Mucosa of descending colon (tissue), 3 donors: ENCODE data around the gene SPAG17. TPM values are rescaled to one million over a fixed set of nuclear protein-coding genes. Genes with fewer than 3 reads are reported as not detected.

Experiments
- ATAC-seq: fragments of 200-7000 bp; cut with Tn5 transposase; one replicate; pipeline ENCODE4 v1.9.1; 2020; ENCODE audit warnings: mild to moderate bottlenecking, moderate library complexity
- DNase-seq, 3 donors: peaks; one replicate each; pipeline ENCODE4 v3.0.0-alpha.2; 2020
- H3K36me3 ChIP-seq: fragments of 200-600 bp; one replicate; pipeline ENCODE4 v1.8.0; 2021; ENCODE audit warnings: low read depth, mild to moderate bottlenecking
- H3K4me1 ChIP-seq: fragments of 200-600 bp; one replicate; pipeline ENCODE4 v1.8.0; 2021; ENCODE audit warnings: low read depth, mild to moderate bottlenecking
- H3K4me3 ChIP-seq: fragments of 200-600 bp; one replicate; pipeline ENCODE4 v1.8.0; 2021; ENCODE audit warnings: mild to moderate bottlenecking
- H3K9me3 ChIP-seq: fragments of 200-600 bp; one replicate; pipeline ENCODE4 v1.8.0; 2021; ENCODE audit warnings: mild to moderate bottlenecking
- CTCF ChIP-seq: fragments of 200-600 bp; IDR thresholded peaks from one replicate; pipeline ENCODE4 v1.8.0; 2022; ENCODE audit warnings: antibody characterized with exemption, mild to moderate bottlenecking
- intact Hi-C, 2 donors: fragments of 100-400 bp; cut with DNase I in 1 of 2; cut with micrococcal nuclease in 1 of 2; formaldehyde crosslinking; loops; one replicate each; pipeline versions ENCODE4 v1.11.0 to v1.11.1; 2022; cut with DNase I, micrococcal nuclease
- total RNA-seq, 3 donors: library from RNA; stranded (reverse); fragmentation: NEBNext Ultra II Directional in 2 of 3; extraction: Animal tissue kit (Norgen Biotek cat#: 25700) in 2 of 3; gene quantifications; one replicate each; pipeline versions ENCODE4 v1.2.1 to v1.2.4, GENCODE V29; 2021 to 2023
- donor health status: DM: no; HTN: no; CAD: no; lungs with moderate emphysema.
- donor health status: DM: no; HTN: no; CAD: no.
- donor health status: DM: no; HTN: yes; CAD: no.

Gene SPAG17
- total RNA-seq, 3 donors from 2014 or later = not detected

DNA sequence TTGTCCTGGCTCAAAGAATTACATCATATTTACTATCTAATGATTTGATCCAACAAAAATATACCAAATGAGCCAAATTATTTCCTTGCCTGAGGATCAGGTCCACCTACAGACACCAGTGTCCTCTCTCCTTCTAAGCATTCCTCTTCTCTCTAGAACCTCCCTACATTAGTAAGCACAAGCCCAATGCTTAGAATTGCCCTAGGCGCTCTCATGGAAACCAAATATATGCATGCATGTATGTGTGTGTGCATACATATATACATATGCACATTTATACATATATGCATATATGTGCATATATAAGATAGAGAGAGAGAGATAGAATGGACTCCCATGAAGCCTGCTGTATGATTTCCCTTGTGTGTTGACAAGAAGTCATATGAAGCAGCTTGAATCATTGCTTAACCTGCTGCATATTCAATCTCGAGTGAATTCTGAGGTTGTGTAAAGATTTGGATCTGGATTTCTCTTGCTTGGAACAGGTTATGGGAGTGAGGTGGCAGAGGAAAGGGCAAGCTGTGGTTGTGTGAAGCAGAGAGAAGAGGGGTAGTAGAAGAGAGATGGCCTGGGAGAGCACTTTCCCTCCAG is 66.1 kb downstream of the SPAG17 start:
- TF ChIP-seq CTCF = no peak
- Histone ChIP-seq H3K9me3 (no peaks in the 10 kb centered on the region), H3K4me3 (no peak overlapping the region), H3K4me1 (no peaks in the 10 kb centered on the region), H3K36me3 (no peaks in the 10 kb centered on the region)
- DNase-seq (no peak), ATAC-seq (no peak)
- intact Hi-C loops = no loop called here

- ATAC-seq = peak; percentile 91
- TF ChIP-seq CTCF = no peak
- intact Hi-C loops = no loop called here
- DNase-seq = peak in 2 of 3 donors; percentile 30 to 39
- Histone ChIP-seq H3K9me3 (no peaks in the 10 kb centered on the region), H3K36me3 (no peaks in the 10 kb centered on the region), H3K4me3 (no peak overlapping the region), H3K4me1 (no peaks in the 10 kb centered on the region)
Measured at GRCh38 chr1:118118469-118118868, 66.6 kb downstream of the SPAG17 start.

DNA sequence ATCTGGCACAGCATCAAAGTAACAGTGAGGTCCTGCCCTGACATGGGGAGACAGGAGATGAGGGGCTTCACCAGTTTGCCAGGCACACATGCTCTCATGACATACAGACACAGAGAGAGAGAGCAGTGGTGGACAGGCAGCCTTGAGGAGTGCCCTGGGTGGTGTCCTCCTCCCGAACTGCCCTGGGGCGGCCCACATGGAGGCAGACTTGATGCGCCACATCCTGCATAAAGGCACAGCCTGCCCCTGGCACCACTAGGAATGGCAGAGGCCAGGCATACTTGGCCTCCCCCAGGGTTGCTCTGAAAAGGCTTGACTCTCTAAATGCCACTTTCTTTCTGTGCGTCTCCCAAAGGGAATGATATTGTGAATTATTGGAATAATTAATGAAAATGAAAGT is 67.5 kb downstream of the SPAG17 start:
- no peak for TF ChIP-seq CTCF
- Histone ChIP-seq H3K36me3 (no peaks in the 10 kb centered on the region), H3K9me3 (no peaks in the 10 kb centered on the region), H3K4me1 (no peaks in the 10 kb centered on the region), H3K4me3 (no peak overlapping the region)
- ATAC-seq = peak; percentile 35
- no peak for DNase-seq
- intact Hi-C loops = no loop called here

GRCh38 chr1:118116909-118117308 is 68.1 kb downstream of the SPAG17 start:
- Histone ChIP-seq H3K9me3 (no peaks in the 10 kb centered on the region), H3K36me3 (no peaks in the 10 kb centered on the region), H3K4me1 (no peaks in the 10 kb centered on the region), H3K4me3 (no peak overlapping the region)
- no peak for TF ChIP-seq CTCF
- ATAC-seq (peak; percentile 56), DNase-seq (no peak)
- intact Hi-C loops = no loop called here

DNA sequence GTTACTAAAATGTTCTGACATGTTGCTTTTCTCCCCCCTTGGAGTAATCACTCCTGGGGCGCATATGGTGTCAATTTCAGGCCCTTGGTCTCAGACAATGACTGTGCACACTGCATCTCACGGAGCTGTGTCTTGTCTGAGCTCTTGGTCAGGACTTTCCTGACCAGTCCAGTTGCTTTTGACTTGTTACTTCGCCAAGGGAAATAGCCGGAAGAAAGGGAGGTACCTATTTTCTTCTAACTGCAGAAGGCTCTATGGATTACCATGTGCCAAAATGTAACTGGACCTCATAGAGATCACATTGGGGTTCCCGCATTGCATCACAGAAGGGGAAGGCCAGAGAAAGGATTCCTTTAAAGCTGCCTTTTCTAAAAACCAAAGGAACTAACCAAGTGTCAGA is 68.6 kb downstream of the SPAG17 start:
- H3K4me1 ChIP-seq = no peaks in the 10 kb centered on the region
- ATAC-seq (no peak), DNase-seq (no peak)
- no peaks in the 10 kb centered on the region for H3K36me3 ChIP-seq
- intact Hi-C loops = no loop called here
- H3K9me3 ChIP-seq = no peaks in the 10 kb centered on the region
- TF ChIP-seq CTCF = no peak
- no peak overlapping the region for H3K4me3 ChIP-seq
